ENCODE results near the gene ATP5IF1. TPM values are rescaled to one million over a fixed set of nuclear protein-coding genes. Genes with fewer than 3 reads are reported as not detected.

Gene ATP5IF1
- total and polyA plus RNA-seq, 2 of the 13 experiments (the other 11 are each of a cell fraction or from before 2014, with no cell fraction given), result 97.7 to 131 TPM

DNA sequence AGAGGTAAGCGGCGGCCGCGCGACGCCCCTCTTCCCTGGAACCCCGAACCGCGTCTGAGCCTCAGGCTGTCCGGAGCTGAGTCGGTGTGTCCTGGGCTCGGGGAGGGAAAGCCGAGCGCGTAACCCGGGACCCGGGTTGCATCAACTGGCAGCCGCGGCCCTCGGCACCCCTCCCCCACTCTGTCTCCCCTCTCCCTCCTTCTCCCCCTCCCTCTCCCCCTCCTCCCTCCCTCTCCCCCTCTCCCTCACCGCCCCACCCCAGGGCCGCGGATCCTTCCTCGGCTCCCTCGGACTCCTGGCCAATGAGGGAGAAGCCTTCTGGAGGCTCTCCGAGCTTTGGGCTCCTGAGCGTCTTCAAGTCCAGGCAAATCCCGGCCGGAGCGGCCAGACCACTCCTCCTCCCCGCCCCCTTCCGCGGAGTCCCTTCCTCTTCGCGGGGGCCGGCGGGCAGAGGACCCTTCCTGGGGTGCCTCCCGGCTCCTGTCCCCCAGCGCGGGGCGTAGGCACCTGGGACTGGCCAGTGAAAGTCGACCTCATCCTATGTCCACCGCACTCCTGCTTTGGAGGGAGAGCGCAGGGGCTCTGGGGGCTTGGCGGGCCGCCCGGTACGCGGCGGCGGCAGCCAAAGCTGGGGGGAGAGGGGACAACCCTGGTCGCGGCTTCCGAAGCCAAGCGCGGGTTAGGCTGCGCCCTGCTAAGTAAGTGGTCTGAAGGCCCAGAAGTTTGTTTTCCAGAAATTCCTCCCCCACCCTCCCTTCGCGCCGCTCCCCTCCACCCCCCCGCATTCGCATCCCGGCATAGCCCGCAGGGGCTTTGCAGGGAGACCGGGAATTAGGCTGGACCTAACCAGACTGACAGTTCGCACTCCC lies 24.2 kb downstream of the ATP5IF1 start (continued):
- TF ChIP-seq, protein P1, sequence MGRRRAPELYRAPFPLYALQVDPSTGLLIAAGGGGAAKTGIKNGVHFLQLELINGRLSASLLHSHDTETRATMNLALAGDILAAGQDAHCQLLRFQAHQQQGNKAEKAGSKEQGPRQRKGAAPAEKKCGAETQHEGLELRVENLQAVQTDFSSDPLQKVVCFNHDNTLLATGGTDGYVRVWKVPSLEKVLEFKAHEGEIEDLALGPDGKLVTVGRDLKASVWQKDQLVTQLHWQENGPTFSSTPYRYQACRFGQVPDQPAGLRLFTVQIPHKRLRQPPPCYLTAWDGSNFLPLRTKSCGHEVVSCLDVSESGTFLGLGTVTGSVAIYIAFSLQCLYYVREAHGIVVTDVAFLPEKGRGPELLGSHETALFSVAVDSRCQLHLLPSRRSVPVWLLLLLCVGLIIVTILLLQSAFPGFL (CRISPR knock-in tag; IDR thresholded peaks at IDR 0.05), result no peak
- TF ChIP-seq TP53 (CRISPR knock-in tag; conservative IDR thresholded peaks at IDR 0.05), result no peak
- TF ChIP-seq ZNF772 (CRISPR knock-in tag; IDR thresholded peaks at IDR 0.05), result 0 out of 2 replicates have a peak, but pooled peaks have one; percentile 11
- no peak for TF ChIP-seq ZFP37 (CRISPR knock-in tag; IDR thresholded peaks at IDR 0.05; ENCODE audit: borderline replicate concordance)
- TF ChIP-seq ZNF234 (CRISPR knock-in tag; conservative IDR thresholded peaks at IDR 0.05), result 0 out of 2 replicates have a peak, but pooled peaks have one; percentile 29
- no peak for TF ChIP-seq SYNCRIP (IDR thresholded peaks at IDR 0.05; ENCODE audit: insufficient read depth, low read depth, low read length)
- TF ChIP-seq PCBP1 (IDR thresholded peaks at IDR 0.05; ENCODE audit: borderline replicate concordance, low read depth, low read length), result peak; percentile 87; the same call in 1 of the 2 replicates
- TF ChIP-seq NFKB2 (CRISPR knock-in tag; IDR thresholded peaks at IDR 0.05; ENCODE audit: borderline replicate concordance), result no peak
- no peak for TF ChIP-seq ZNF761 (CRISPR knock-in tag; conservative IDR thresholded peaks at IDR 0.05)
- TF ChIP-seq, protein P2, sequence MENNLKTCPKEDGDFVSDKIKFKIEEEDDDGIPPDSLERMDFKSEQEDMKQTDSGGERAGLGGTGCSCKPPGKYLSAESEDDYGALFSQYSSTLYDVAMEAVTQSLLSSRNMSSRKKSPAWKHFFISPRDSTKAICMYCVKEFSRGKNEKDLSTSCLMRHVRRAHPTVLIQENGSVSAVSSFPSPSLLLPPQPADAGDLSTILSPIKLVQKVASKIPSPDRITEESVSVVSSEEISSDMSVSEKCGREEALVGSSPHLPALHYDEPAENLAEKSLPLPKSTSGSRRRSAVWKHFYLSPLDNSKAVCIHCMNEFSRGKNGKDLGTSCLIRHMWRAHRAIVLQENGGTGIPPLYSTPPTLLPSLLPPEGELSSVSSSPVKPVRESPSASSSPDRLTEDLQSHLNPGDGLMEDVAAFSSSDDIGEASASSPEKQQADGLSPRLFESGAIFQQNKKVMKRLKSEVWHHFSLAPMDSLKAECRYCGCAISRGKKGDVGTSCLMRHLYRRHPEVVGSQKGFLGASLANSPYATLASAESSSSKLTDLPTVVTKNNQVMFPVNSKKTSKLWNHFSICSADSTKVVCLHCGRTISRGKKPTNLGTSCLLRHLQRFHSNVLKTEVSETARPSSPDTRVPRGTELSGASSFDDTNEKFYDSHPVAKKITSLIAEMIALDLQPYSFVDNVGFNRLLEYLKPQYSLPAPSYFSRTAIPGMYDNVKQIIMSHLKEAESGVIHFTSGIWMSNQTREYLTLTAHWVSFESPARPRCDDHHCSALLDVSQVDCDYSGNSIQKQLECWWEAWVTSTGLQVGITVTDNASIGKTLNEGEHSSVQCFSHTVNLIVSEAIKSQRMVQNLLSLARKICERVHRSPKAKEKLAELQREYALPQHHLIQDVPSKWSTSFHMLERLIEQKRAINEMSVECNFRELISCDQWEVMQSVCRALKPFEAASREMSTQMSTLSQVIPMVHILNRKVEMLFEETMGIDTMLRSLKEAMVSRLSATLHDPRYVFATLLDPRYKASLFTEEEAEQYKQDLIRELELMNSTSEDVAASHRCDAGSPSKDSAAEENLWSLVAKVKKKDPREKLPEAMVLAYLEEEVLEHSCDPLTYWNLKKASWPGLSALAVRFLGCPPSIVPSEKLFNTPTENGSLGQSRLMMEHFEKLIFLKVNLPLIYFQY (CRISPR knock-in tag; IDR thresholded peaks at IDR 0.05; ENCODE audit: borderline replicate concordance), result no peak
- no peak for TF ChIP-seq MEIS2 (CRISPR knock-in tag; IDR thresholded peaks at IDR 0.05)
- no peak for TF ChIP-seq ZBTB21 (CRISPR knock-in tag; IDR thresholded peaks at IDR 0.05)
- no peak for TF ChIP-seq FLYWCH1 (CRISPR knock-in tag; IDR thresholded peaks at IDR 0.05)
- TF ChIP-seq, protein P3, sequence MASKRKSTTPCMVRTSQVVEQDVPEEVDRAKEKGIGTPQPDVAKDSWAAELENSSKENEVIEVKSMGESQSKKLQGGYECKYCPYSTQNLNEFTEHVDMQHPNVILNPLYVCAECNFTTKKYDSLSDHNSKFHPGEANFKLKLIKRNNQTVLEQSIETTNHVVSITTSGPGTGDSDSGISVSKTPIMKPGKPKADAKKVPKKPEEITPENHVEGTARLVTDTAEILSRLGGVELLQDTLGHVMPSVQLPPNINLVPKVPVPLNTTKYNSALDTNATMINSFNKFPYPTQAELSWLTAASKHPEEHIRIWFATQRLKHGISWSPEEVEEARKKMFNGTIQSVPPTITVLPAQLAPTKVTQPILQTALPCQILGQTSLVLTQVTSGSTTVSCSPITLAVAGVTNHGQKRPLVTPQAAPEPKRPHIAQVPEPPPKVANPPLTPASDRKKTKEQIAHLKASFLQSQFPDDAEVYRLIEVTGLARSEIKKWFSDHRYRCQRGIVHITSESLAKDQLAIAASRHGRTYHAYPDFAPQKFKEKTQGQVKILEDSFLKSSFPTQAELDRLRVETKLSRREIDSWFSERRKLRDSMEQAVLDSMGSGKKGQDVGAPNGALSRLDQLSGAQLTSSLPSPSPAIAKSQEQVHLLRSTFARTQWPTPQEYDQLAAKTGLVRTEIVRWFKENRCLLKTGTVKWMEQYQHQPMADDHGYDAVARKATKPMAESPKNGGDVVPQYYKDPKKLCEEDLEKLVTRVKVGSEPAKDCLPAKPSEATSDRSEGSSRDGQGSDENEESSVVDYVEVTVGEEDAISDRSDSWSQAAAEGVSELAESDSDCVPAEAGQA (IDR thresholded peaks at IDR 0.05; ENCODE audit: low read depth), result no peak
- TF ChIP-seq, protein P3 (CRISPR knock-in tag; IDR thresholded peaks at IDR 0.05; ENCODE audit: borderline replicate concordance), result no peak
- TF ChIP-seq, protein P4, sequence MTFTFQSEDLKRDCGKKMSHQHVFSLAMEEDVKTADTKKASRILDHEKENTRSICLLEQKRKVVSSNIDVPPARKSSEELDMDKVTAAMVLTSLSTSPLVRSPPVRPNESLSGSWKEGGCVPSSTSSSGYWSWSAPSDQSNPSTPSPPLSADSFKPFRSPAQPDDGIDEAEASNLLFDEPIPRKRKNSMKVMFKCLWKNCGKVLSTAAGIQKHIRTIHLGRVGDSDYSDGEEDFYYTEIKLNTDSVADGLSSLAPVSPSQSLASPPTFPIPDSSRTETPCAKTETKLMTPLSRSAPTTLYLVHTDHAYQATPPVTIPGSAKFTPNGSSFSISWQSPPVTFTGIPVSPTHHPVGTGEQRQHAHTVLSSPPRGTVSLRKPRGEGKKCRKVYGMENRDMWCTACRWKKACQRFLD (CRISPR knock-in tag; IDR thresholded peaks at IDR 0.05; ENCODE audit: borderline replicate concordance), result no peak

Data from HepG2 (cell line).